OCI-LY7 (cell line): ENCODE measurements around the gene MIA2.

Experiments
- CTCF ChIP-seq: fragments of 200-600 bp; sonication (generic); conservative IDR thresholded peaks from 2 replicates; pipeline ENCODE4 v1.5.1; 2014; ENCODE audit warnings: mild to moderate bottlenecking, antibody characterized with exemption, low read length, moderate library complexity, mixed read lengths
- EZH2phosphoT487 ChIP-seq: fragments of 200-600 bp; sonication (generic); IDR thresholded peaks from 2 replicates; pipeline ENCODE4 v1.6.1; 2018; ENCODE audit warnings: low read depth, borderline replicate concordance, mild to moderate bottlenecking, mixed run types, antibody characterized with exemption, low read length, moderate library complexity, mixed read lengths

GRCh38 chr14:39243831-39244230 lies 10.1 kb downstream of the MIA2 start:
- no peak for TF ChIP-seq CTCF
- no peak for TF ChIP-seq EZH2phosphoT487
